Activated T-helper 1 cell treated with anti-CD3 and anti-CD28 coated beads, Interleukin-12 subunit alpha, Interleukin-12 subunit beta, Interleukin-2, Interleukin-4 antibody, amounts not matched to agents 30 ng/mL and 10 ng/mL and 1 ng/mL, durations not matched to agents 14 hours and 24 hours and 36 hours (primary cell): ENCODE results near the gene MYRFL. TPM values are rescaled to one million over a fixed set of nuclear protein-coding genes. Genes with fewer than 3 reads are reported as not detected.

Source experiments
- DNase-seq: peaks from one replicate; pipeline ENCODE4 v3.0.0; 2021; ENCODE audit warnings: low spot score
- H3K27ac Mint-ChIP-seq: one replicate; pipeline ENCODE4 v1.8.0; 2021; ENCODE audit warnings: mild to moderate bottlenecking, mixed read lengths
- H3K27me3 Mint-ChIP-seq: one replicate; pipeline ENCODE4 v1.8.0; 2022; ENCODE audit warnings: mild to moderate bottlenecking, moderate library complexity, mixed read lengths; ENCODE audit not compliant: insufficient read depth
- H3K36me3 Mint-ChIP-seq: one replicate; pipeline ENCODE4 v1.8.0; 2021; ENCODE audit warnings: low read depth, mixed read lengths
- H3K4me1 Mint-ChIP-seq: one replicate; pipeline ENCODE4 v1.8.0; 2021; ENCODE audit warnings: low read depth, mixed read lengths
- H3K4me3 Mint-ChIP-seq: one replicate; pipeline ENCODE4 v1.8.0; 2021; ENCODE audit warnings: mild to moderate bottlenecking, moderate library complexity, mixed read lengths
- H3K9me3 Mint-ChIP-seq: one replicate; pipeline ENCODE4 v1.8.0; 2021; ENCODE audit warnings: mixed read lengths
- intact Hi-C: fragments of 100-400 bp; cut with micrococcal nuclease; formaldehyde crosslinking; loops from one replicate; pipeline ENCODE4 v1.15.1; 2024
- total RNA-seq: library from RNA; stranded (reverse); gene quantifications from 2 replicates; pipeline ENCODE4 v1.2.3, GENCODE V29; 2022

MYRFL gene
- total RNA-seq, 1 donor from 2014 or later: not detected

DNA sequence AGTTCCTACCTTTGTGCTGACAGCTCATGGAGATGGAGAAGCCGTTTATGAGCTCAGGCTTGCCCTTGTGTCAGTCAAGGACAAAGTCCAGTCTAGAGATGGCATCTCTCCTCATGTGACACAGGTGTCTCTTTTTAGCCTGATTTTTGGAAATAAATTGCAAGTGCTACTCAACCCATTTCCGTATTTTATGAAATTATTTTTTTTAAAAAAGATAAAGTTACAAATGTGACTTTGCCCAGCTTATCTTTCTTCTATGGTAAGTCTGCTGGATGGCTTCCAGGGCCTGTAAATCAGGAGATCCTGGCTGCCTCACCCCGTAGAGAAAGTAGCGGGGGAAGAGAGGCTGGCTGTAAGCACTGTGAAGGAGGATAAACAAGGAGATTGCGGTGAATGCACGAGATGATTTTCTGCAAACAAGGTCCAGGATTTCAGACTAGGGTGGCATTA is 169.7 kb downstream of the MYRFL start:
- Mint-ChIP-seq H3K27ac (no peak overlapping the region), H3K36me3 (no peaks in the 10 kb centered on the region), H3K27me3 (no peaks in the 10 kb centered on the region), H3K4me1 (no peaks in the 10 kb centered on the region), H3K4me3 (no peak overlapping the region), H3K9me3 (no peaks in the 10 kb centered on the region)
- intact Hi-C loops: no loop called here
- no peak for DNase-seq

DNA sequence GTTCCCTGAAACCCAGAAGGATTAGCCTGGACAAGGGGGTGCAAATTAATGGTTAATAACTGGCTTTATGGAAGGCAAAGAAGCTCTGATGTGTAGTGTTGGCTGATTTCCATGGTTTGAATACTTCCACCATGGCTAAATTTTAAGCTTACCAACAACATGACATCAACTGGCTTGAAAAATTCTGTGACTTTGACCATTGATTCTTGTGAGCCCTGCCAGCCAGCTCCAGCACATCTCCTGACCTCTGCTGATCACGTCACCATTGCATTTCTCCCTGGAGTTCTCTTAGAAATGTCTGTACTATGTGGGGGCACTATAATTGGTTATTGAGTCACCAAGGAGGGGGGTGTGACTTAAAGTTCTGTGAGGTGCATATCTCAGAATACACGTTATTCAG is 171.2 kb downstream of the MYRFL start:
- Mint-ChIP-seq H3K4me1 (no peaks in the 10 kb centered on the region), H3K27ac (no peak overlapping the region), H3K9me3 (no peaks in the 10 kb centered on the region), H3K4me3 (no peak overlapping the region), H3K27me3 (no peaks in the 10 kb centered on the region), H3K36me3 (no peaks in the 10 kb centered on the region)
- intact Hi-C loops: no loop called here
- no peak for DNase-seq

DNA sequence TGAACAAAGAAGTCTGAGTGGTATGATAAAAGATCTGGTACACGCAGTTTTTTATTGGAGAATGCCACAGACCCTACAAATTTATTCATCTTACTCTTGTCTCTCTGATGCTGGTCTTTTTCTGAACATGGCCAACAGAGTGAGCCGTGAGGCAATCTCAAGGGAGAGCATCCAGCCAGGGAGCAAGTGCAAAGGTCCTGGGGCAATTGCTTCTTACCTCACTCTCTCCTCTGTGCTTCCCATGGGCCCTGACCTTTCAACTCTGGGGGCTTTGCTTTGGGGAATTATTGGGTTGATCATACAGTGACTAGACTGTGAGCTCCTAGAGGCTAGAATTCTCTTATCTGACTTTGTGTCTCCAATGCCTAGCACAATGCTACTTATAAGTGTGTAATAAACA is 171.7 kb downstream of the MYRFL start:
- no peak overlapping the region for H3K27ac Mint-ChIP-seq
- DNase-seq: no peak
- no peak overlapping the region for H3K4me3 Mint-ChIP-seq
- H3K27me3 Mint-ChIP-seq: peaks cover 2% of the 10 kb centered on the region
- no peaks in the 10 kb centered on the region for H3K4me1 Mint-ChIP-seq
- H3K36me3 Mint-ChIP-seq: no peaks in the 10 kb centered on the region
- no peaks in the 10 kb centered on the region for H3K9me3 Mint-ChIP-seq
- intact Hi-C loops: no loop called here

DNA sequence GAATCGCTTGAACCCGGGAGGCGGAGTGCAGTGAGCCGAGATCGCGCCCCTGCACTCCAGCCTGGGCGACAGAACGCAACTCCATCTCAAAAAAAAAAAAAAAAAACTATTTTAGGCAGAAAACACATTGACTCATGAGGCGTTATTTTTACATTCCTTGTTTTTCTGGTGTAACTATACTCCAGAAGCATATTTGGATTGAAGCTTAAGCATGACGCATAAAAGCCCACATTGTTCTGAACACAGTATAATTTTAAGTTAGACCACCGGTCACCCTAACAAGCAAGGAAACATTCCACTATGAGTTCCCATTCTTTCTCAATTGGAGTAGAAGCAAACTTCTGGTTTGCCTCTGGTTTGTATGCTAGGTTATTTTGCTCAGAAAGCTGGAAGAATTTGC is 173.0 kb downstream of the MYRFL start:
- no peak for DNase-seq
- Mint-ChIP-seq H3K4me1 (no peaks in the 10 kb centered on the region), H3K27ac (no peak overlapping the region), H3K36me3 (no peaks in the 10 kb centered on the region), H3K4me3 (no peak overlapping the region), H3K27me3 (peaks cover 2% of the 10 kb centered on the region), H3K9me3 (no peaks in the 10 kb centered on the region)
- intact Hi-C loops: no loop called here

- no peaks in the 10 kb centered on the region for H3K9me3 Mint-ChIP-seq
- intact Hi-C loops: no loop called here
Measured at GRCh38 chr12:69998922-69999321, 173.9 kb downstream of the MYRFL start.

DNA sequence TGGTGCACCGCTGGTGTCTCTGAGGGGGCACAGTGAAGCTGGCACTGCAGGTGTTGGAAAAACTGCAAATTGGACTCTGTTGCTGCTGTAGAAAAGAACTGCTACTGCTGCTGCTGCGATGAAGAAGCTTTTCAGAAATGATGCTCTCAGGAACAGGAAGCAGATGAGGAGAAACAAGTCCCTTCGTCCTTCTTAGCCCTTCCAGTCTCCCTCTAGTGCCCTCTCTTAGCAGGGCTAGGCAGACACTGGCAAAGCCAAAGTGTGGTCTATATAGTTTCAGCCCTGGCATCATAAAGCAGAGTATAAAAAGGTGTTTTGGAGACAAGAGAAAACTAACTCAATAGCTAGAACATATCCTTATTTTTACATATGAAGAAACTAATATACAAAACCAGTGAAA is 174.5 kb downstream of the MYRFL start:
- Mint-ChIP-seq H3K4me3 (no peak overlapping the region), H3K9me3 (no peaks in the 10 kb centered on the region), H3K36me3 (no peaks in the 10 kb centered on the region)

More at GRCh38 chr12:69998922-69999321, 173.9 kb downstream of the MYRFL start:
- no peak for DNase-seq
- no peak overlapping the region for H3K4me3 Mint-ChIP-seq
- no peaks in the 10 kb centered on the region for H3K4me1 Mint-ChIP-seq
- H3K36me3 Mint-ChIP-seq: no peaks in the 10 kb centered on the region
- H3K27ac Mint-ChIP-seq: no peak overlapping the region
- H3K27me3 Mint-ChIP-seq: peaks cover 2% of the 10 kb centered on the region

DNA sequence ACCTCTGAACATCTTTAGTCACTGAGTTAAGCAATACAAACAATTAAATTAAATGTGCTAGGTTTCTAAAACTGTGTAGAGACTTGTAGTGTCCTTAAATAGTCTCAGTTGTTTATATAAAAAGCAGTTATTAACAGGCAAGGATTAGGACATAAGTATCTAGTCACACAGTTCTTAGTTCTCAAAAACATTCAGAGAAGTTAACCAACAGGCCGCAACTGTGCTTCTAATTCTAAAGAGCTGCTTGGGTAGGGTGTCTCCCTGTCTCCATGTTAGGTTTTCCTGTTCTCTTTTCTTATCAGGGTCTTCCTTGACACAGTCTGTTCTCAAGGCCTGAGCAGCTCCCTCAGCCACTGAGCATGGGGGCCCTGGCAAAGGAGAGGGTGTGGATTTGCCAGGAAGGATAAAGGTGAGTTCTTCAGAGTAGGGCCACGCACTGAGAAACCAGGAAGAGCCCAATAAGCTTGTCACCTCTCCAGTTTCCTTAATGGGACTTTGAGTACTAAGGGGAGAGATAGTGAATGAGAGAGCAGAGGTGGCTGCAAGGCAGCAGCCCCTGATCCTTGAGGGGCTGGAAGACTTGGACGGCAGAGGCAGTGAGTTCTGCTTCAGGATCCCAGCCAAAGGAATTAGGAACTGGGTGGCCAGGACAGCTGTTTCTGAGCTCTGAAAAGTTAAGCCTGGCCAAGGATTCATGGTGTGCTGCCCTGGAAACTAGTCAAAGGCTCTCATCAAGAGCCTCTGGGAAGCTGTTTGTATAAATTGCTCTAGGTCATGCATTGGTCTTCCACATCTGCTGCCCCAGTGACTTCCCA is 177.3 kb downstream of the MYRFL start:
- Mint-ChIP-seq H3K36me3 (no peaks in the 10 kb centered on the region), H3K27me3 (peaks cover 2% of the 10 kb centered on the region), H3K9me3 (no peaks in the 10 kb centered on the region), H3K27ac (no peak overlapping the region), H3K4me1 (no peaks in the 10 kb centered on the region), H3K4me3 (no peak overlapping the region)
- intact Hi-C loops: no loop called here
- no peak for DNase-seq

More for the DNA sequence above, 174.5 kb downstream of the MYRFL start:
- DNase-seq: no peak
- Mint-ChIP-seq H3K4me1 (no peaks in the 10 kb centered on the region), H3K27ac (no peak overlapping the region), H3K27me3 (peaks cover 2% of the 10 kb centered on the region)
- intact Hi-C loops: no loop called here

GRCh38 chr12:70002912-70003255 is 177.9 kb downstream of the MYRFL start:
- DNase-seq: no peak
- Mint-ChIP-seq H3K4me1 (no peaks in the 10 kb centered on the region), H3K27ac (no peak overlapping the region), H3K27me3 (peaks cover 2% of the 10 kb centered on the region), H3K4me3 (no peak overlapping the region), H3K36me3 (no peaks in the 10 kb centered on the region), H3K9me3 (no peaks in the 10 kb centered on the region)
- intact Hi-C loops: no loop called here

DNA sequence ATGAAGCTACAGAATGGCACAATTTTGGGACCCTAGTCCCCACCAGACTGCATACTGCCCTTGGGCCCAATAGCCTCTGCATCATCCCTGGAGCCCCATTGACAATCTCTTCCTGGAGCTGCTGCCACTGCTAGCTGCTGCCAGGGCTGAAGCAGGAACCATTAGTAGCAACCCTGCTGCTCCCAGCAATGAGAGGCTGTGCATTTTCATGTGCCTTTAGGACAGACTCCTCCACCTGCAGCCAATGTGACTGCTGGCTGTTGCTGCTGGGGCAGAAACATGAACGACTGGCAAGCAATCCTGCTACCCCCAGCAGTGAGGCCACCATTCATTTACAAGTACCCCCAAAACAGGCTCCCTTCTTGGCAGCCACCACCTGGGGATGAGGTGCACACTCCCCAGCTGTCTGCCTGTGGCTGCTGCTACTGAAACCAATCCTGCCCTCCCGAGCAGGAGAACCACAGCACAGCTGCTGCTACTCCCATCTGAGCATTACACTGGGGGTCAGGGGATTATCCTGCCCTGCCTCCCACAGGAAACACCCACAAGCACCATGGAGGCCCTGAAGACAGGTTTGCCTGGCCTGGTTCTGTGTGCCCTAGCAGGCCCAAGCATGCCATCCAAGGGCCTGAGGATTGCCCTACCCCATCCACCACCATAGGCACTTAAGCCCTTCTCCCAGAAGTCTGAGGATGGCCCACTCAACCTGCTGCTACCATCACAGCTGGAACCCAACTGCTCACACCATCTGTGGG is 181.0 kb downstream of the MYRFL start:
- H3K36me3 Mint-ChIP-seq: no peaks in the 10 kb centered on the region
- H3K27ac Mint-ChIP-seq: no peak overlapping the region
- peaks cover 12% of the 10 kb centered on the region for H3K9me3 Mint-ChIP-seq
- DNase-seq: no peak
- H3K4me1 Mint-ChIP-seq: no peaks in the 10 kb centered on the region
- peaks cover 2% of the 10 kb centered on the region for H3K27me3 Mint-ChIP-seq
- intact Hi-C loops: no loop called here
- H3K4me3 Mint-ChIP-seq: no peak overlapping the region

DNA sequence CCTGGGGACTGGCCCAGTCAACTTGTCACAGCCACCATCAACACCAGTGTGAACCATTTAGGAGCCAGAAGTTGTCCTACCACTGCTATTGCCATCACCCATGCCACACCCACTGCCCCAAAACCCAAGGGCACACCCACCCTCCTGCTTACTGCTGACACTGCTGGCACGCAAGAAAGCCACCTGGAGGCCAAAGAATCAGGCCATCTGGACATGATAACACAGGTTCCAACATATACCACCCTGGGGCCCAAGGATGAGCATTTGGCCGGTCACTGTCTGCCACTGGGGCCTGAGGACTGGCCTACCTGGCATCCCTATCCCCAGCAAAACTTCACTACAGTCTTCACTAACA is 181.6 kb downstream of the MYRFL start:
- H3K27ac Mint-ChIP-seq: no peak overlapping the region
- DNase-seq: no peak
- intact Hi-C loops: no loop called here
- no peaks in the 10 kb centered on the region for H3K4me1 Mint-ChIP-seq
- H3K4me3 Mint-ChIP-seq: no peak overlapping the region
- peaks cover 12% of the 10 kb centered on the region for H3K9me3 Mint-ChIP-seq
- H3K27me3 Mint-ChIP-seq: peaks cover under 1% of the 10 kb centered on the region
- H3K36me3 Mint-ChIP-seq: no peaks in the 10 kb centered on the region

- Mint-ChIP-seq H3K27ac (no peak overlapping the region), H3K27me3 (no peaks in the 10 kb centered on the region), H3K4me1 (no peaks in the 10 kb centered on the region), H3K9me3 (peaks cover 14% of the 10 kb centered on the region), H3K36me3 (no peaks in the 10 kb centered on the region), H3K4me3 (no peak overlapping the region)
- DNase-seq: no peak
- intact Hi-C loops: no loop called here
Measured at GRCh38 chr12:70007687-70008086, 182.7 kb downstream of the MYRFL start.
